HG02938 (cell line): ENCODE data around the gene SLC25A21.

Experiments used
- ATAC-seq: cut with Tn5 transposase; IDR thresholded peaks from one replicate; pipeline ENCODE4 v1.9.1; 2021; ENCODE audit warnings: mild to moderate bottlenecking, moderate library complexity; ENCODE audit not compliant: unreplicated experiment

Gene SLC25A21

DNA sequence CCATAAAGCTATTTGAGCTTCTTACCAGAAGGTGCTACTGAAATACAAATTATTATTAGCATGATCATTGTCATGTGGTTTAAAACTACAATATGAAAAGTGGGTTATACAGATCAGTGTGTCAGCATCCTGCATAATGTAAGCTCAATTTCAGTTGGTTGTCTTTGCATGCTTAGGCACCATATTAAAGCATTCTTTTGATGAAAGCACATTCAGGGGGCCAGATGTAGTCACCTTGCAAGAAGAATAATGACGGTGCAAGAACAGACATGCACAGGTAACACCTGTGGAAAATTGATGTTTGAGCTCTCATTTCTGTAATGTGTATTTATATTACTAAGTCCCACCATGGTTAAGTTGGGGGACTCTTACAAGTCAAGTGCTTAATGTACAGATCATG lies 386.9 kb downstream of the SLC25A21 start:
- no peak for ATAC-seq

DNA sequence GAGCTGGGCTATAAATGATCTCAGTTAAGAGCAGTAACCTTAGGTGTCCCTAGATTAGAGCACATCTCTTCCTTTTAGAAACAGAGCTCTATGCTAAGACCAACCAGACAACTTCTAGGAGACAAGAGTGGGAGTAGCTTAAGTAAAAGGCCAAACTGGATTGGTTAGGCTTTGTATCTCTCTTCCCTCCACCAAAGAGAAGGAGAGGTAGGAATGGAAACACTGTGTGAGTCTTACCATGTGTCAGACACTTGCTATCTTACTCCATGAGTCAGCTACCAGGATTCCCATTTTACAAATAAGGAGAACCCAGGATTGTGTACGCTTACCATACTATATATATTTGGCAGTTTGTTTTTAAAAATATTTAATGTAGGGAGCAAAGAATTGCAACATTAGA lies 387.9 kb downstream of the SLC25A21 start:
- no peak for ATAC-seq

DNA sequence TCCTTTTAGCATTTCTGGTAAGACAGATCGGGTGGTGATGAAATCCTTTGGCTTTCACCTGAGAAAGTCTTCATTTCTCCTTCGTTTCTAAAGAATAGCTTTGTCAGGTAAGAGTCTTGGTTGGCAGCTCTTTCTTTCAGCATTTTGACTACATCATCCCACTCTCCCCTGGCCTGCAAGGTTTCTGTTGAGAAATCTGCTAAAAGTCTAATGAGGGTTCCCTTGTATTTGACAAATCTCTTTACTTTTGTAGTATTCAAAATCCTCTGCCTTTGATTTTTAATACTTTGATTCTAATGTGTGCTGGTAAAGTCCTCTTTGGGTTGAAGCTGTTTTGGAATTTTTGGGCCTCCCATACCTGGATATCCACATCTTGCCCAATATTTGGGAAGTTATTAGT lies 390.5 kb downstream of the SLC25A21 start:
- ATAC-seq: no peak

DNA sequence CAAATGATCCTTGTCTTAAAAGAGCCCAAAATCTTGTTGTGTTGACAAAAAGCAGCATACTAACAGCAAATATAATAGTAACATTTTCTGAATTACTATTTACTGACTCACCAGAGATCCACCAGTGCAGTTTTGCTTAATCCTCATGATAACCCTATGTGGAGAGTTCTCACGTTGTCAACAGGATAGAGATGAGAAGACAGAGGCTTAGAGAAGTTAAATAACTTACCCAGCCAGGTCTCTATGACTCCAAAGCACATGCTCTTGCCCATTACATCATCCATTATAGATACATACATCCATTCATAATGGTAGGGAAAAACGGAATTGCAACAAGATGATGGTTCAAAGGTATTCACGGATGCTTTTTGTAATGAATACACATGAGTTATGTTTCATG lies 398.8 kb downstream of the SLC25A21 start:
- no peak for ATAC-seq

DNA sequence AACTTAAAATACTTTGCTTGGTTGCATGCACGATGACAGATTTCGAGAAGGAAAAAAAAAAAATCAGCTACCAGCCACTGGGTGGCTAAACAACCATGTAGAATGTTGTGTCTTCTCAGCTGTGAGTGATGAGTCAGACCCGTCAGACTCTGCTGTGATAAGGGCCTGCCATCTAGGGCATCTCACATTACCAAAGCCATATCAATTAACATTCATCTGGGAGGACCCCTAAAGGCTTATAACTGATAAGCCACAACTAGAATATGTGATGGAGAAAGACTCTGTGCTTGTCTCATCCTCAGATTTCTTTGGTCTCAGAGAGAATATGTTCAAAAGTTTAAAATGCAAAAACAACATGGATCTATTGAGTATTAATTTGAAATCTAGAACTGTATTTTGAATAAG lies 399.3 kb downstream of the SLC25A21 start:
- ATAC-seq: no peak

DNA sequence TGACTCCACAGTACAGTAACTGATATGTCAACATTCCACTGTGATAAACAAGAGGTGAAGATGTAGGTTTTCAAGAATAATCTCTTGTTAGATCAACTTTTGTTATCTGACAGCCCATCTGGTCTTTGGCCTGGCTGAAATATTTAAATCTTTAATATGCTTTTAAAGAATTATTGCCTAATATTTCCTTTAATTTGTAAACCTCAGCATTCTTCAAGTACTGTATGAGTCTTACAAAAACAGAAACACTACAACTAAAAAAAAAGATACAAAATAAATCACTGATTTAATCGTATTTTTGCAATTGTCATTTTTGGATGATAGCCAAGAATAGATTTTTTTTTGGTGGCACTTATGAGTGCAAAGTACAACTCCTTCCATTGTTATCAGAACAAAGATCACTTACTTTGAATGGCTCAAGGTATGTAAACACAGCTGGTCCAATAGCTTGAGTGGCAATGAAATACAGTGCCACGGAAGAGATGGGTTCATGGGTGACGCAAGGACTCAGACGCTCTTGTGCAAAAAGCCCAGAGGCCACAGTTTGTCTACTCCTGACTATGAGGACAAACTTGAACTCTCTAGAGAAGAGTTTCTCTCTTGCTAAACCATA lies 401.3 kb downstream of the SLC25A21 start:
- no peak for ATAC-seq

DNA sequence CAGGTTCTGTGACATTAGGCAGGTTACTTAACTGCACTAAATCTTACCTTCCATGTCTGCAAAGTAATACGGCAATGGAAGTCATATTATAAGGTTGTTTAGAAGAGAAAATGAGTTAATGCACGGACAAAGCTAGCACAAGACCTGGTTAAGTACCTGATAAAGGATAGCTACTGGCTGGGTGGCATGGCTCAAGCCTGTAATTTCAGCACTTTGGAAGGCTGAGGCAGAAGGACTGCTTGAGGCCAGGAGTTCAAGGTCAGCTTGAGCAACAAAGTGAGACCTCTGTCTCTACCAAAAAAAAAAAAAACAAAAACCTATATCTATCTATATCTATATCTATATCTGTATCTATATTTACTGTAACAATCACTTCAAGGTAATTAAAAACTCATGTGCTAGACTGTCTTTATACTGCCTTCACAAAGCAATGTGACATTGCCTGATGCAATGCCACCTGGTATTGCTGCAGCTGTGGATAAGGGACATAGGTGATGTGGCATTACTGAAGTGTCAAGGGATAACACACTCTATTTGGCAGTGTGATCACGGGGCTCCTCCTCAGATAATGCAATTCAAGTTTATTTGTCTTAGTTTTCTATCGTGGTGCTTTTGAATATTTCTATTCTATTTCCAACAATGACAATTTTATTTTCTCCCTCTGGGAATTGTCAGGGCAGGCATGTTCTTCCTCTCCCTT lies 403.6 kb downstream of the SLC25A21 start:
- ATAC-seq: no peak

DNA sequence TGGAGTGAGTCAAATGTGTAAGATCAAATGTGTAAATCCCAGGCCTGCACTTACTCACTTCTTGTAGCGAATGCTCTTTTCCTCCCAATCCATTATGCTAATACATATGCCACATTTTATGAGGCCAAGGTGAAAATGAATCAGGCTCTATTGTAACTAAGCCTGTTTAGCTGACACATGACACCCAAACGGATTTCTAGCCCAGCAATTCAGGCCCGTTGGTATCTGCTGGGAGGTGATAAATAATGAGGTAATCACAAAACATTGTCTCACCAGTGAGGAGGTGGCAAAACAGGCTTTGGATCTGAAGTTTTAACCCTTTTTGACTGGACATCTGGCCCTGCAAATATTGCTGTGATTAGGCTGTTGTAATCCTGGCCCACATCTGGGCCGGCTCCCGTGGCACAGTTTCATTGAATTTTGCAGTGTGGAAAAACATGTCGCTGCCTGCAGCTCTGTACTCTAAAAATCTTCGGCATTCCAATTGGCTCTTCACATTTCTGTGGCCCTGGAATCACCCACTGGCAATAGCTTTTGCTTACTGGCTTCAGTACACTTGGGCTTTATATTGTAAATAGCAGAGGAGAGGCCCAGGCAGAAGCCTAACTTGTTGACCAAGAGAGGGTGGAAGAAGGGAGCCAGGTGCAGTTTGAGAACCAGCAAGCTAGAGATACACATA lies 404.7 kb downstream of the SLC25A21 start:
- ATAC-seq: no peak

DNA sequence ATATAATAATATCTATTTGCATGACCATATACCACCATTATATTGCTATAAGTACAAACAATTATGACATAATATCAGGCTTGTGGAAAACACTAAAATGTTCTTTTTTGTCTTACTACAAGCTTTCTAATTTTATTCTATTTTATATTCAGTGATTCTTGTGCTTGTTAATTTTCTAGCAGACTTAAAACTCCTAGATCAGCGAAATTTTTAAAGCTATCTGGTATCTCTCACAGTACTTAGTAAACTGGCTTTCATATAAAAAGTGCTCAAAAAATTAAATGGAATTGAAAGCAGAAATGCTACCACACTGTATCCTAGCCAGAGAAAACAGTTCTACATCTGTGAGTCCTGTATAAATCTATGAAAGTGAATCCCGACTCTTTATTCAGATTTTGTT lies 405.4 kb downstream of the SLC25A21 start:
- ATAC-seq: no peak

DNA sequence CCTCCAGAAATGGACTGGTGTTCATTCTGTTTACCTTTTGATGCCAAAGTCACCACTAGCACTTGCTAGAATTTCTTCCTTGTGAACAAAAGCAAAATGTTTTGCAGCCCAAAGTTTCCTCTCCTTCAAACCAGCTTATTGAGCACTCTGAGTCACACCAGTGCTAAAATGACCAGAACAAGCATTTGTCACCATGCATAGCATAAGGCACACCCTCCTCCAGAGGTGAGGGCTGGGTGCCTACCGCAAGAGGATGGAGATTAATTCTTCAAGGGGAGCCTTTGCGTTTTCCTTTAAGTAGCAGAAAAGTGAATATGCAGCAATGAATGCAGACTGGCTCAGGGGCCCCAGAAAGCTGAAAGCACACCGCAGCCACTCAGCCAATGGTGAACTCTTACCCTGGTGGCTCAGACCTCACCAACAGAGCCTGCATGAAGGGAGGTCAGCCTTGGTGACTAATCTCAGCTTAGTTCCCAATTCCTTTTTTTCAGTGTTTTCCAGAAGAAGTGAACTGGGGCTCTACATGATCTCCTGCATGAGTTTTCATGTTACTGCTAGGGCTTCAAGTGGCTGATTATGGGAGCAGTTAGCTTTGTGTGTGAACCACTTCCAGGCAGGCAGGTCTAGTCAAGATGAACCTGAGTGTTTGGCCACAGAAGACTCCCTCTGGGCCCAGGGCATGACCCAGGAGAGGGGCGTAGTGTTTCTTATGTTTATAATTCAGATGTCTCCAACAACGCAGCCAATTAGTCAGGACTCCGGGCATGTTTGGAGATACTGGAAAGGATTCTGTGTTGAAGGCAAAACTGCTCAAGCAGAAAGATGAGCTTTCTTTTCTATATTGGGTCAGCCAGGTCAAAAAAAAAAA lies 414.4 kb downstream of the SLC25A21 start:
- ATAC-seq: no peak

DNA sequence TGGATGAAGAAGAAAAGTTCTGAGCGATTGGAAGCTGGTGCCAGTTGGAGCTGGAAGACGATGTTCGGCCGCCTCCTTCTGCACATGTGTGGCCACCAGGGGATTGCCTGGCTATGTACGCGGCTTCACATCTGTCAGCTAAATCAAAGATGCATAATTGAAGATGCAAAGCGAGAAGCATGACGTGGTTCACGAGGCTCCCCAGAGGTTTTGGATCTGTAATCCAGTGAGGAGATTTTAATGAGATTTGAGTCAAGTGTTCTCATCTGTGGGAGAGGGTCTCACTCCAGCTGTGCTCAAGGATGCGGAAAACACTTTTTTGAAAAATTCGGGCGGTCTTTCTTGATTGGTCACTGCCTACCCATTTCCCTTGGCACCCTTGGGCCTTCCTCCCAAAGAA lies 416.2 kb downstream of the SLC25A21 start:
- ATAC-seq: no peak

DNA sequence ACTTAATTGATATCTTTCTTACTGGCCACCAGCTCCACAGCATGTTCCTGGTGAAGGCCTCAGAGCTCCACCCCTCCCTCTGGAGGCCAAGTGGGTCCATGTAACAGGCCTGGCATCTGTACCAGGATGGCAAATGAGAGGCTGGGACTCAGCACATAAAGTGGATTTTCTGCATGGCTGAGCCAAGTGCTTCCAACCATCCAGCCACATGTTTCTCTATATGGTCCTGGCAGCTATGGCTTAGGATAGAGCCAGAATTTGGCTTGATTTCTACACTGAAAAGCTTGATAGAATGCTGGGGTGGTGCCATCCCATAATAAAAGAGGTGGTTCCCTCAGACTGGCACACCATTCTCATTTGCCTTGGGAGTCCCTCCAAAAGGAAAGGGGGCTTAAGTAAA lies 416.6 kb downstream of the SLC25A21 start:
- ATAC-seq: no peak

DNA sequence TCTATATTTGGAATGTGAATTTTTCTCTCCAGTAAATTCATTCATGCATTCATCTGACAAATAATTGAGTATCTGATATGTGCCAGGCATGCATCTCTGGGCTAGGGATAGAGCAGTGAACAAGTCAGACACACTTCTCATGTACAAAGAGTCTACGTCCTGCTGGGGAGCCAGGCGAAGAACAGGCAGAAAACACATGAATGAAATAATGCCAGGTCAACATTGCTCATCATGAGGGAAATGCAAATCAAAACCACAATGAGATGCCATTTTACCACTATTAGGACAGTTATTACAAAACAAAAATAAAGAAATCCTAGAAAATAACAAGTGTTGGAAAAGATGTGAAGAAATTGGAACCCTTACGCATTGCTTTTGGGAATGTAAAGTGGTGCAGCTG lies 420.5 kb downstream of the SLC25A21 start:
- ATAC-seq: no peak

DNA sequence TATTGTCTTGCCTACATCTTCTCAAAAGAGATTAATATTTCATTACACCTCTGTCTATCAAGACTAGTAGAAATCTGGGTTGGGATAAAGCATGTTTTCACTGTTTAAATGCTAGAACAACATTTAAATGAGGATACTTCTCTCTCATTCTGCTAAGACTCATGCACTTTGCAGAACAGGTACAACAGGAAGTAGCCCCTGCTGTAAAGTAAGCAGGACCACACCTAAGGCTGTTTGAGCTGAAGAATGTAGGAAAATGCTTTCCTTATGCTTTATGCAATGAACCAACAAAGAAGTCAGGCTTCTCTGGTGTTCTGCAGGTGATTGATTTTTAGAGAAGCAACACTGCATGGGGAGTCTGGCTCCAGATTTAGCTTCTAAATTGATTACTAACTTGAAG lies 421.3 kb downstream of the SLC25A21 start:
- ATAC-seq: no peak

DNA sequence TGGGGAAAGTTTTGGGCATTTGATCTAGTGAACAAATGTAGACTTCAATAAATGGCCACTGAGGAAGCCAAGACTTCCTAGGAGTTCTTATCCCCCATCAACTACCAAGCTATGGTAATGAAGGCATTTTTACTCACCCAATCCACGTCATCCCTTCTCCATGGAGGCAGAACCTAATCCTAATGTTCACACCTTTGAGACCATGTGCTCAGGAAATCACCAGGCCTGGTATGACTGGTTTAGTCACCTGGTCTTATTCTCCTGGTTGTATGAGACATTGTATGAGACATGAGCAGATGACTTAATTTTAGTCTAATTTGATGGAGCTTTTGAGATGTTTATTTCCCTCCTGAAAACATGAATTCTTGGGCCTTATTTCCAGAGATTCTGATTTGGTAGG lies 422.2 kb downstream of the SLC25A21 start:
- no peak for ATAC-seq

DNA sequence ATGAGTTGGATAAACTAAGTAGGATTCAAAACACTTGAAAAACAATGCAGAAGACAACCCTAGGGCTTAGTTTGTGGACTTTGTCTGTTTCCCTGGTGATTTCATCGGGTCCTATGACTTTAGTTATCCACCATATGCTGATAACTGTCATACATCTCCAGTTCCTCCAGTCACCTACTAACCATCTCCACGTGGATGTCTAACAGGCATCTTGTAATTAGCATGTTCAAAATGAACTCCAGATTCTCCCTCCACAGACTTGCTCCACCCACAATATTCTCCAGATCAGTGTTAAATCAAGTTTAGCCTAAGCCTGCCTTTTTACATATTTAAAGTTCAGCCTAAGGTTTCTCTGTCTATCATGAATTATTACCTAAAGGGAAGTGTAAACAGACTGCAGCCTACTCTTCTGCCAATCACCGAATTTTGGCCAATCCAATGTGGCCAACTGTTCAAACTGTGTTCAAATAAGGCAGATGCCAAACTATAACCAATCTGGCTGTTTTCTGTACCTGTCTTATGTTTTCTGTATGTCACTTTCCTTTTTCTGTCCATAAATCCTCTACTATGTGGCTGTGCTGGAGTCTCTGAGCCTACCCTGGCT lies 423.7 kb downstream of the SLC25A21 start:
- no peak for ATAC-seq

DNA sequence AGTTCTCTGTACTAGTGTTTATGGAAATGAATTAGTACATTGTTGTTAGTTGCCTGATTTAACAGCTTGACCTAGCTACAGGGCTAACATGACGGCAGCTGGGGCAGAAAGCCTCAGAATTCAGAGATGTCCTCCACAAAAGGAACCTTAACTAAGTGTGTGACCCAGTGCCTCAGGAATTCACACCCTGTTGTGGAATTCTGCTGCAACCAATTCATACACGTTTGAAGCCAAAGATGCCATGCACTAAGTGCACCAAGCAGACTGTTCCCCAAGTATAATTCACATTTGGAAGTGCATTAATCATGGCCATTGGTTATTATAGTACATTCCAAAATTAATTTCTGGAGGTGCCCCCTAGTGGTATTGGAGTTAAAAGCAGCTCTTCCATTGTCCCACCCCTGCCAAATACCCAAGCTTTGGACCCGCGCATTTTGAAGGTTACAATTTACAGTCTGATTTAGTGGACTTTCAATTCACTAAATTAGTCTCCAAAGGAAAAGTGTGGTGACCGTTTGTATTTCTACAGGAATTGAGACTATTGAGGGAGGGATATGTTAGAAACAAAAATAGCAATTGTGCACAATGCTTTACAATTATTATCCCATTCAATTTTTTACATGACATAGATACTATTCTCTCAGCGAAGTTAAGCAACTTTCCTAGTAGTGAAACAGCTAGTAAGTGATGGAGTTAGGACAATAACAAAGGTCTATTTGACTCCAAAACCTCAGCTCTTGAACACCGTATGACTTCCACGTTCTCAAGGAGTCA lies 424.8 kb downstream of the SLC25A21 start:
- no peak for ATAC-seq

DNA sequence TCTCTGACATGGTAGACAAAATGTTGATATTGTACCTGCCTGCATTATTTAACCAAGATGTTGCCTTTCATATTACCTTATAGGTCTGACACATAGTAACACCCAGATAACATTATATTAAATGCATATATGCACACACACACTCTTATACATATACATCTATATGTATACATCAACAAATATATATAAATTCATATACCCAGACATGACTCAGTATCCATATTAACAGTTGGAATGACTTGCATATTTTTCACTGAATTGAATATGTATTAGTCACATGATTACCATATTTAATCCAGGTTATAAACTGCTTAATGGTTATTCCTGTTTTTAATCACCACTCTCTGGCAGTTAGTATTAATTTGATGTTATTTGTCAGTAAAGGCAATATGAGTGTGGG lies 425.5 kb downstream of the SLC25A21 start:
- no peak for ATAC-seq

DNA sequence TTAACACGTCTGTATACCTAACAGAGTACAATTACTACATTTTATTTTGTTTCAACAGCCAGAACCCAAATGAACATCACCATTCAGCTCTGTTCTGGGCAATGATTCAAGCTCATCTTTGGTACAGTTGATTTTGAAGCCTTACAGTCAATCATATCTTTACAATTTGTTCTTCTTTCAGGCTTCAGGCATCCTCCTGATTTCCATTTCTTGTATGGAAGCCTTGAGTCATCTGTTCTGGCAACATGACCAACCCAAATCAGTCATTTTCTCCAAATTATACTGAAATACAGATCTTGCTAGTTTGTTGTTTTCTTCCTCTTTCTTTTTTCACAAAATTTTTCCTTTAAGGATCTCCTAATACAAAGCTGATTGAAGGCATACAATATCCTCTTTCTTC lies 430.5 kb downstream of the SLC25A21 start:
- ATAC-seq: no peak

DNA sequence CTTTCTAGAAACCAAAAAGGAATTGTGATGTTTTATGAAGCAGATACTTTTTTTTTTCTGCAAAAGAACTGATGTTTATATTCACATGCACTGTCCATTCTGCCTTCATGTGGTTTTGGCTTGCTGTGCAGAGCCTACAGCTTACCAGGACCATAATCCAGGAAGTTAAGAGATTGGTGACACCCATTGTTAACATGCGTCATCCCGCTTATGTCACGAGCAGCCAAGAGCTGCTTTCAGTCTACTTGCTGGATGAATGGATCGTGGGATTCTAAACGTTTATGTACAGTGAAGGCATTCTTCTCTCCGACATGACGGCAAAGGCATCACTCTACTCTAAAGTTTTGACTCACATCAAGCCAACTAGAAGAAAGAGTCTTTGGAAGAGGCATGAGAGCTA lies 434.1 kb downstream of the SLC25A21 start:
- ATAC-seq: no peak
